IMR-90 (cell line): ENCODE data around the gene TECPR2. TPM values are rescaled to one million over a fixed set of nuclear protein-coding genes. Genes with fewer than 3 reads are reported as not detected.

Experiments
- ATAC-seq: fragments of 200-7000 bp; cut with Tn5 transposase; 2 replicates; pipeline ENCODE4 v1.9.1; 2020; ENCODE audit warnings: low read depth, mild to moderate bottlenecking, moderate library complexity
- BruUV-seq: library from RNA; stranded (reverse); fragments of 400-500 nt; replicated peaks from 2 replicates; lab custom pipeline; 2021; lab: Mats Ljungman, UMichigan
- CTCF ChIA-PET: fragments of 300-600 bp; formaldehyde crosslinking; extraction: SDS; loops from one replicate; lab custom pipeline; 2021; ENCODE audit warnings: antibody characterized with exemption; lab: Yijun Ruan, JAX
- POLR2A ChIA-PET: fragments of 300-600 bp; sonication (Branson Sonifier 250); formaldehyde crosslinking; loops from one replicate; lab custom pipeline; 2022; ENCODE audit warnings: antibody characterized with exemption; ENCODE audit not compliant: unreplicated experiment; lab: Charles Lee
- DNase-seq: peaks from one replicate; pipeline ENCODE4 v3.0.0; 2013
- H2AFZ ChIP-seq: replicated peaks from 2 replicates; pipeline ENCODE3; 2013; ENCODE audit warnings: low read length, mild to moderate bottlenecking; ENCODE audit not compliant: poor library complexity
- H2AK5ac ChIP-seq: 2 replicates; pipeline ENCODE4 v1.6.1; 2013; ENCODE audit warnings: low read depth, low read length, inconsistent platforms
- H2AK9ac ChIP-seq: replicated peaks from 2 replicates; pipeline ENCODE3; 2013; ENCODE audit warnings: mild to moderate bottlenecking, low read depth, low read length, moderate library complexity; ENCODE audit not compliant: poor library complexity
- H2BK120ac ChIP-seq: 2 replicates; pipeline ENCODE4 v1.6.1; 2013; ENCODE audit warnings: low read depth, low read length, inconsistent platforms
- H2BK15ac ChIP-seq: 3 replicates; pipeline ENCODE4 v1.6.1; 2013; ENCODE audit warnings: low read depth, low read length, inconsistent platforms
- H2BK20ac ChIP-seq: 2 replicates; pipeline ENCODE4 v1.6.1; 2013; ENCODE audit warnings: low read depth, mild to moderate bottlenecking, inconsistent platforms, low read length, moderate library complexity
- H2BK5ac ChIP-seq: 2 replicates; pipeline ENCODE4 v1.6.1; 2013; ENCODE audit warnings: mild to moderate bottlenecking, low read depth, low read length, inconsistent platforms; ENCODE audit not compliant: poor library complexity, severe bottlenecking
- H3K14ac ChIP-seq: replicated peaks from 2 replicates; pipeline ENCODE4 v1.6.1; 2013; ENCODE audit warnings: low read depth, low read length, inconsistent platforms
- H3K18ac ChIP-seq: 2 replicates; pipeline ENCODE4 v1.6.1; 2013; ENCODE audit warnings: low read depth, low read length, control low read depth
- H3K23ac ChIP-seq: 2 replicates; pipeline ENCODE4 v1.6.1; 2013; ENCODE audit warnings: low read depth, low read length, inconsistent platforms
- H3K27ac ChIP-seq: 2 replicates; pipeline ENCODE4 v1.5.1; 2013; ENCODE audit warnings: mild to moderate bottlenecking, control low read depth, low read length; ENCODE audit not compliant: insufficient read depth
- H3K27me3 ChIP-seq: 2 replicates; pipeline ENCODE4 v1.6.1; 2013; ENCODE audit warnings: low read length; ENCODE audit not compliant: control insufficient read depth, insufficient read depth
- H3K36me3 ChIP-seq: 2 replicates; pipeline ENCODE4 v1.6.1; 2013; ENCODE audit warnings: low read length, mixed read lengths; ENCODE audit not compliant: control insufficient read depth, insufficient read depth
- H3K4ac ChIP-seq: 2 replicates; pipeline ENCODE4 v1.6.1; 2013; ENCODE audit warnings: low read depth, low read length, inconsistent platforms
- H3K4me1 ChIP-seq: 2 replicates; pipeline ENCODE4 v1.6.1; 2013; ENCODE audit warnings: low read length, mixed read lengths; ENCODE audit not compliant: control insufficient read depth, insufficient read depth
- H3K4me2 ChIP-seq: 2 replicates; pipeline ENCODE4 v1.6.1; 2013; ENCODE audit warnings: low read depth, mild to moderate bottlenecking, control low read depth, low read length, moderate library complexity
- H3K4me3 ChIP-seq: 2 replicates; pipeline ENCODE4 v1.5.1; 2013; ENCODE audit warnings: low read depth, mild to moderate bottlenecking, control low read depth, low read length, moderate library complexity; ENCODE audit not compliant: insufficient read depth
- H3K56ac ChIP-seq: 2 replicates; pipeline ENCODE4 v1.6.1; 2013; ENCODE audit warnings: low read length, inconsistent platforms; ENCODE audit not compliant: insufficient read depth; ENCODE audit errors: extremely low read depth
- H3K79me1 ChIP-seq, 2 experiments: 2 replicates each; pipeline ENCODE4 v1.6.1; 2013; ENCODE audit warnings: low read length in 2 of 2, inconsistent platforms in 1 of 2, low read depth in 1 of 2
- H3K9ac ChIP-seq: 2 replicates; pipeline ENCODE4 v1.6.1; 2013; ENCODE audit warnings: low read depth, low read length, control low read depth
- H3K9me1 ChIP-seq: 2 replicates; pipeline ENCODE4 v1.6.1; 2013; ENCODE audit warnings: low read length, inconsistent platforms; ENCODE audit not compliant: insufficient read depth
- H3K9me3 ChIP-seq: 2 replicates; pipeline ENCODE4 v1.6.1; 2013; ENCODE audit warnings: low read length; ENCODE audit not compliant: control insufficient read depth, insufficient read depth
- H4K20me1 ChIP-seq: 2 replicates; pipeline ENCODE4 v1.6.1; 2013; ENCODE audit warnings: low read length, inconsistent platforms; ENCODE audit not compliant: insufficient read depth
- H4K5ac ChIP-seq: 2 replicates; pipeline ENCODE4 v1.6.1; 2013; ENCODE audit warnings: mild to moderate bottlenecking, low read depth, low read length, control low read depth
- H4K8ac ChIP-seq, 2 experiments: 2 replicates each; pipeline ENCODE4 v1.6.1; 2013; ENCODE audit warnings: low read depth in 2 of 2, low read length in 2 of 2, control low read depth in 1 of 2, inconsistent platforms in 1 of 2
- H4K91ac ChIP-seq: 2 replicates; pipeline ENCODE4 v1.6.1; 2013; ENCODE audit warnings: low read depth, low read length, inconsistent platforms; ENCODE audit not compliant: insufficient read depth
- CTCF ChIP-seq: conservative IDR thresholded peaks from 2 replicates; pipeline ENCODE4 v1.5.1; 2012; ENCODE audit warnings: mild to moderate bottlenecking, low read depth, low read length, improper control_type of control experiment
- FOS ChIP-seq: fragments of 150-350 bp; IDR thresholded peaks from 2 replicates; pipeline ENCODE4 v1.6.1; 2016; ENCODE audit warnings: low read depth, low read length
- dilution Hi-C: fragments of 300-500 bp; cut with HindIII; formaldehyde crosslinking; loops from one replicate; pipeline ENCODE4 v1.14.3; 2018; ENCODE audit warnings: low sequenced_read_pairs; ENCODE audit not compliant: unreplicated experiment
- in situ Hi-C: fragments of 300-500 bp; cut with MboI; formaldehyde crosslinking; loops from 3 replicates; pipeline ENCODE4 v1.14.3; 2019; ENCODE audit warnings: low sequenced_read_pairs, inconsistent platforms, mixed read lengths
- intact Hi-C: fragments of 100-400 bp; cut with micrococcal nuclease; formaldehyde crosslinking; loops from 2 replicates; pipeline ENCODE4 v1.10.0; 2022
- polyA plus RNA-seq, 3 experiments: library from polyadenylated mRNA; depleted of rRNA; stranded (reverse); fragments of >200 nt; gene quantifications; 2 replicates each; pipeline ENCODE4 v1.2.3, GENCODE V29; 2012; ENCODE audit warnings: low replicate concordance in 1 of 3
- total RNA-seq: library from RNA; depleted of rRNA; stranded (reverse); fragments of >200 nt; gene quantifications from 2 replicates; pipeline ENCODE4 v1.2.3, GENCODE V29; 2012
- TF ChIP-seq, protein P1 (sequence below): fragments of 150-350 bp; IDR thresholded peaks from 2 replicates; pipeline ENCODE4 v1.6.1; 2017; ENCODE audit warnings: mild to moderate bottlenecking, antibody characterized with exemption, low read length, low read depth

Gene TECPR2
- total and polyA plus RNA-seq, 2 of the 4 experiments (the other 2 are of a cell fraction), result 9.5 to 11.7 TPM

DNA sequence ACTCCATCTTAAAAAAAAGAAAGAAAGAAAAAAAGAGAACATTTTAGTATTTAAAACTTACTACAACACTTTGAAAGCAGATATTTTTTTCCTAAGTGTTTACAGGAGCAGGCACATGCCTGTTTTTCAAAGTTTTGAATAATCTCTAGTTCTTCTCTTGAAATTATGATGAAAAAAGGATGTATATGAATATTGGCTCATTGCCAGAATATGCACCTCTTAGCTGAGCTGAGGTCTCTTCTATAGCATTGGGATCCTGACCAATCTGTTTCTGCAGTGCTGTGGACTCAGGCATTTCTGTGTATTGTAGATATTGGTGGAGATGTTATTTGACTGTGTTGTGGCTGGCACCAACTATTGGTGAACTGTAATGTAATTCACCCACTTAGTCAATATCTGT is 15.0 kb downstream of the TECPR2 start:
- peaks cover 13% of the 10 kb centered on the region for H3K36me3 ChIP-seq
- H4K8ac ChIP-seq, result no peak overlapping the region
- H3K9ac ChIP-seq, result no peak overlapping the region
- no peak overlapping the region for H3K56ac ChIP-seq
- H2AFZ ChIP-seq, result no peak overlapping the region
- no peak overlapping the region for H2AK9ac ChIP-seq
- dilution Hi-C loops (no loop called here), intact Hi-C loops (no loop called here), in situ Hi-C loops (no loop called here)
- peaks cover 12 to 38% of the 10 kb centered on the region in 2 experiments; a peak in 3 of 4 replicates for H3K79me1 ChIP-seq
- BruUV-seq, result no TSS peak
- no peak overlapping the region for H4K5ac ChIP-seq
- H3K27me3 ChIP-seq, result no peaks in the 10 kb centered on the region
- H2BK15ac ChIP-seq, result no peak overlapping the region
- no peak overlapping the region for H3K14ac ChIP-seq
- TF ChIP-seq, protein P1, sequence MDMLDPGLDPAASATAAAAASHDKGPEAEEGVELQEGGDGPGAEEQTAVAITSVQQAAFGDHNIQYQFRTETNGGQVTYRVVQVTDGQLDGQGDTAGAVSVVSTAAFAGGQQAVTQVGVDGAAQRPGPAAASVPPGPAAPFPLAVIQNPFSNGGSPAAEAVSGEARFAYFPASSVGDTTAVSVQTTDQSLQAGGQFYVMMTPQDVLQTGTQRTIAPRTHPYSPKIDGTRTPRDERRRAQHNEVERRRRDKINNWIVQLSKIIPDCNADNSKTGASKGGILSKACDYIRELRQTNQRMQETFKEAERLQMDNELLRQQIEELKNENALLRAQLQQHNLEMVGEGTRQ, result no peak
- TF ChIP-seq FOS, result no peak
- TF ChIP-seq CTCF, result no peak
- no peak for ATAC-seq
- H2BK5ac ChIP-seq, result no peak overlapping the region
- no peak for DNase-seq
- H3K27ac ChIP-seq, result no peak overlapping the region
- no peak overlapping the region for H4K91ac ChIP-seq
- no peak overlapping the region for H2BK120ac ChIP-seq
- H2BK20ac ChIP-seq, result no peak overlapping the region
- no peak overlapping the region for H3K18ac ChIP-seq
- ChIA-PET POLR2A (no interaction called here), CTCF (interaction anchor here (0.8 kb wide), 1 partner anchor 9 kb away, joined by 4 read pairs; no protein-coding TSS in a partner anchor)
- H3K4ac ChIP-seq, result no peak overlapping the region
- no peak overlapping the region for H3K4me2 ChIP-seq
- H3K23ac ChIP-seq, result no peak overlapping the region
- H4K20me1 ChIP-seq, result peaks cover 9% of the 10 kb centered on the region; the same call in 1 of the 2 replicates
- H3K4me3 ChIP-seq, result no peak overlapping the region
- no peaks in the 10 kb centered on the region for H3K4me1 ChIP-seq
- peaks cover 9% of the 10 kb centered on the region for H3K9me1 ChIP-seq
- H3K9me3 ChIP-seq, result no peaks in the 10 kb centered on the region
- H2AK5ac ChIP-seq, result no peak overlapping the region
